Caco-2 (cell line): ENCODE results near the gene NELFA. TPM values are rescaled to one million over a fixed set of nuclear protein-coding genes. Genes with fewer than 3 reads are reported as not detected.

ENCODE experiments used
- BruUV-seq: library from RNA; stranded (reverse); fragments of 400-500 nt; replicated peaks from 2 replicates; lab custom pipeline; 2021; lab: Mats Ljungman, UMichigan
- CTCF ChIA-PET: fragments of 300-600 bp; sonication (Branson Sonifier 250); formaldehyde crosslinking; loops from one replicate; lab custom pipeline; 2022; ENCODE audit warnings: antibody characterized with exemption; lab: Charles Lee
- POLR2A ChIA-PET: fragments of 300-600 bp; sonication (Branson Sonifier 250); formaldehyde crosslinking; loops from one replicate; lab custom pipeline; 2022; ENCODE audit warnings: antibody characterized with exemption; lab: Charles Lee
- DNase-seq, 2 experiments: peaks; one replicate each; pipeline versions ENCODE4 v3.0.0 to v3.0.0-alpha.2; 2020 to 2022
- H3K27me3 ChIP-seq: replicated peaks from 2 replicates; pipeline ENCODE4 v1.6.0; 2011; ENCODE audit warnings: low read length; ENCODE audit not compliant: control insufficient read depth, insufficient read depth
- H3K36me3 ChIP-seq: 2 replicates; pipeline ENCODE4 v1.5.1; 2011; ENCODE audit warnings: low read length; ENCODE audit not compliant: control insufficient read depth, insufficient read depth
- H3K4me1 ChIP-seq: fragments of 250-450 bp; sonication (Bioruptor Pico); 2 replicates; pipeline ENCODE4 v1.5.1; 2020; ENCODE audit warnings: mild to moderate bottlenecking
- H3K4me3 ChIP-seq: 2 replicates; pipeline ENCODE4 v1.5.1; 2011; ENCODE audit warnings: low read depth, mild to moderate bottlenecking, control low read depth, low read length
- H3K9me3 ChIP-seq: fragments of 250-450 bp; sonication (Bioruptor Pico); 2 replicates; pipeline ENCODE4 v1.5.1; 2020; ENCODE audit warnings: mild to moderate bottlenecking, moderate library complexity
- H3K27ac Mint-ChIP-seq: one replicate; pipeline ENCODE4 v1.8.0; 2022; ENCODE audit warnings: mixed read lengths; ENCODE audit not compliant: unreplicated experiment
- H3K27me3 Mint-ChIP-seq: one replicate; pipeline ENCODE4 v1.8.0; 2022; ENCODE audit warnings: mixed read lengths; ENCODE audit not compliant: insufficient read depth, unreplicated experiment
- H3K36me3 Mint-ChIP-seq: one replicate; pipeline ENCODE4 v1.8.0; 2022; ENCODE audit warnings: mild to moderate bottlenecking, mixed read lengths; ENCODE audit not compliant: insufficient read depth, unreplicated experiment
- H3K4me1 Mint-ChIP-seq: one replicate; pipeline ENCODE4 v1.8.0; 2022; ENCODE audit warnings: low read depth, mixed read lengths; ENCODE audit not compliant: unreplicated experiment
- H3K4me3 Mint-ChIP-seq: one replicate; pipeline ENCODE4 v1.8.0; 2022; ENCODE audit warnings: mild to moderate bottlenecking, moderate library complexity, mixed read lengths; ENCODE audit not compliant: unreplicated experiment
- H3K9me3 Mint-ChIP-seq: one replicate; pipeline ENCODE4 v1.8.0; 2022; ENCODE audit warnings: mixed read lengths; ENCODE audit not compliant: unreplicated experiment
- intact Hi-C: fragments of 100-400 bp; cut with micrococcal nuclease; formaldehyde crosslinking; loops from one replicate; pipeline ENCODE4 v1.10.0; 2022; ENCODE audit not compliant: unreplicated experiment
- total RNA-seq: library from RNA; stranded (reverse); gene quantifications from 2 replicates; pipeline ENCODE4 v1.2.3, GENCODE V29; 2022
- TF ChIP-seq, protein P1 (sequence below), 2 experiments: fragments of 200-600 bp in 1 of 2; IDR thresholded peaks; 1 replicate in 1 of 2; 2 replicates in 1 of 2; pipeline versions ENCODE4 v1.5.1 to v1.8.0; 2011 to 2022; ENCODE audit warnings: antibody characterized with exemption in 1 of 2, control low read depth in 1 of 2, inconsistent platforms in 1 of 2, low read depth in 1 of 2, low read length in 1 of 2, mild to moderate bottlenecking in 1 of 2, moderate library complexity in 1 of 2; ENCODE audit not compliant: insufficient read depth in 1 of 2, severe bottlenecking in 1 of 2, unreplicated experiment in 1 of 2

NELFA gene
- total RNA-seq, 1 experiment from 2014 or later: 53.0 TPM

DNA sequence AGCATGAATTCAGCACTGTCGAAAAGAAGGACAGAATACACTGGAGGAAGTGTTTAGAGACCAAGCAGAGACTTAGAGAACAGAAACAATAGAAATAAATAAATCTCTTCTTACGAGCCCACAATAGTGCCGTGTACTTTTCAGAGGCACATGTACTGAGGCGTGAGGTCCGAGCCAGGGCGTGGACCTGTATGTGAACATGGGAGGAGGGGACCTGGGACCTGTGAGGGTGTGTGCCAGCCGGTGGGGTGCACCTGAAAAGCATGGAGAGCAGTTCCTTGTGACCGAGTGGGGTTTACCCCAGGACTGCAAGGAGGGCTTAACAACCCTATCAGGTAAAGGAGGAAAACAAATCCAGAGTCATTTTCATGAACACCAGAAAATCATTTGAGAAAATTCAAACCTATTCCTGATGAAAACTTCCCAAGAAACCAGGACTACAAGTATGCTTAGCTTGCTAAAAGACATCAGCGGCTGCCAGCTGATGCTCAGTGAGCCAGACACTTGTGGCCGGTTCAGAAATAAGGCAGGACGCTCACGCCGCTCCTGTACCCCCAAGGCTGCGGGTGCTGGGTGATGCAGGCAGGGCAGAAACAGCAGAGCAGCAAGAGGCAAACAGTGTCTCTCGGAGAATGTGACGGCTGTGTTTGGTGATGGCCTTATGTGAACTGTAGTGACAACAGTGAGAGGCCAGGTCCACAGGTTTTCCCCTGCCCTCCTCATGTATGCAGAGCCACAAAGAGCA is 37.1 kb downstream of the NELFA start:
- no TSS peak for BruUV-seq
- ChIA-PET POLR2A (no interaction called here), CTCF (no interaction called here)
- peaks cover 2% of the 10 kb centered on the region for H3K36me3 ChIP-seq
- Mint-ChIP-seq H3K4me3 (no peak overlapping the region), H3K36me3 (peaks cover 79% of the 10 kb centered on the region), H3K27ac (no peak overlapping the region), H3K4me1 (no peaks in the 10 kb centered on the region), H3K27me3 (no peaks in the 10 kb centered on the region), H3K9me3 (no peaks in the 10 kb centered on the region)
- no peak for DNase-seq
- no peaks in the 10 kb centered on the region for H3K27me3 ChIP-seq
- H3K9me3 ChIP-seq: no peaks in the 10 kb centered on the region
- H3K4me1 ChIP-seq: no peaks in the 10 kb centered on the region
- H3K4me3 ChIP-seq: no peak overlapping the region
- intact Hi-C loops: no loop called here
- TF ChIP-seq, protein P1, sequence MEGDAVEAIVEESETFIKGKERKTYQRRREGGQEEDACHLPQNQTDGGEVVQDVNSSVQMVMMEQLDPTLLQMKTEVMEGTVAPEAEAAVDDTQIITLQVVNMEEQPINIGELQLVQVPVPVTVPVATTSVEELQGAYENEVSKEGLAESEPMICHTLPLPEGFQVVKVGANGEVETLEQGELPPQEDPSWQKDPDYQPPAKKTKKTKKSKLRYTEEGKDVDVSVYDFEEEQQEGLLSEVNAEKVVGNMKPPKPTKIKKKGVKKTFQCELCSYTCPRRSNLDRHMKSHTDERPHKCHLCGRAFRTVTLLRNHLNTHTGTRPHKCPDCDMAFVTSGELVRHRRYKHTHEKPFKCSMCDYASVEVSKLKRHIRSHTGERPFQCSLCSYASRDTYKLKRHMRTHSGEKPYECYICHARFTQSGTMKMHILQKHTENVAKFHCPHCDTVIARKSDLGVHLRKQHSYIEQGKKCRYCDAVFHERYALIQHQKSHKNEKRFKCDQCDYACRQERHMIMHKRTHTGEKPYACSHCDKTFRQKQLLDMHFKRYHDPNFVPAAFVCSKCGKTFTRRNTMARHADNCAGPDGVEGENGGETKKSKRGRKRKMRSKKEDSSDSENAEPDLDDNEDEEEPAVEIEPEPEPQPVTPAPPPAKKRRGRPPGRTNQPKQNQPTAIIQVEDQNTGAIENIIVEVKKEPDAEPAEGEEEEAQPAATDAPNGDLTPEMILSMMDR (IDR thresholded peaks at IDR 0.05; ENCODE audit: insufficient read depth in 1 of 2, low read depth in 1 of 2, low read length in 1 of 2, severe bottlenecking in 1 of 2, unreplicated experiment in 1 of 2): no peak

DNA sequence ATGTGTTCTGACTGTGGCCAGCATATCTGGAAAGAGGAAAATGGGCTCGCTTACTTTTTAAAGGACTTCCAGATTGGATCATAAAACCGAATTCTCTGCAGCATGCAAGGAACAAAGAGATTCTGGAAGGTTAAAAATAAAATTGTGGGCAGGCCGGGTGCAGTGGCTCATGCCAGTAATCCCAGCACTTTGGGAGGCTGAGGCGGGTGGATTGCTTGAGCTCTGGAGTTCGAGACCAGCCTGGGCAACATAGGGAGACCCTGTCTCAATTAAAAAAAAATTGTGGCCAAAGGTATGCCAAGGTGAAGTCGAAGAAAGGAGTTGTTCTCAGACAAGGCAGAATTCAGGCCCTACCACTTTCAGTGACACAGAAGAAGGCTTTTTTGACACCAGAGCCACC is 37.8 kb downstream of the NELFA start:
- H3K4me3 Mint-ChIP-seq: no peak overlapping the region
- BruUV-seq: no TSS peak
- intact Hi-C loops: no loop called here
- POLR2A ChIA-PET: no interaction called here
- Histone ChIP-seq H3K36me3 (peaks cover 2% of the 10 kb centered on the region), H3K4me1 (no peaks in the 10 kb centered on the region), H3K4me3 (no peak overlapping the region), H3K9me3 (no peaks in the 10 kb centered on the region), H3K27me3 (no peaks in the 10 kb centered on the region)
- H3K36me3 Mint-ChIP-seq: peaks cover 77% of the 10 kb centered on the region
- H3K27ac Mint-ChIP-seq: no peak overlapping the region
- no peaks in the 10 kb centered on the region for H3K9me3 Mint-ChIP-seq
- H3K27me3 Mint-ChIP-seq: no peaks in the 10 kb centered on the region
- no peaks in the 10 kb centered on the region for H3K4me1 Mint-ChIP-seq
- TF ChIP-seq, protein P1 (IDR thresholded peaks at IDR 0.05; ENCODE audit: insufficient read depth in 1 of 2, low read depth in 1 of 2, low read length in 1 of 2, severe bottlenecking in 1 of 2, unreplicated experiment in 1 of 2): no peak
- DNase-seq: no peak
- CTCF ChIA-PET: no interaction called here

DNA sequence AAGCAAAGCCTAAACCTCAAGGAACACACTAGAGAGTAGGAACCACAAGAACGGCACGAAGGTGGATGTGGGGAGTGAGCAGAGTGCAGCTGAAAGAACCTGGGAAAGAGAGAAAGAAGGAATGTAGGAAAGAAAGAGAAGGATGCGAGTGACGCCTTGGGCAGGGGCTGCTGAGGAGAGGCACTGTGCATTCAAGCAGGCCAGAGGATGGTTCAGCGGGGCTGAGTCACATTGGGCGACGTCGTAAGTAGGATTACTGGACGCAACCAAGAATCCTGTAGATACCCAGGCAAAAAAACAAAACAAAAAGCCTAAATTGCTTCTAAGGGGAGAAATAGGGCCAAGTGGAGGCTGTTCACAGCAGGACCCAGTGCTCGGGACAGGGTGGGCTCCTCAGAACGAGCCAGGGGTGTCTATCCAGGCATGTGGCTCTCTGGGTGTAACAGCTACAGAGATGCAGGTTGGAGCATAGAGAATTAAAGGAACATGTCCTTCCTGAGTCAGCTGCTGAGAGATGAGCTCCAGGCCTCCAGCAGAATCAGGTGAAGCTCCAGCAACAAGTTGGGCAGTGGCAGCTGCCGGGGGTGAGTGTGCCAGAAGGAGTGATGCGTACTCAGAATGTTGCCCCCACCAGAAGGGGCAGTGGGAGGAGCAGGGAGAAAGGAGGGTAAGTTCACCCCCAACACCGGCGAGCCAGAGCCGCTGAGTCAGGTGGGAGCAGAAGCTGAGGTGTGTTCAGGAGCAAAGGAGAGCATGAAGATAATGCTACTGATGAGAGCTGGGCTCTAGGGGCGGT is 38.6 kb downstream of the NELFA start:
- DNase-seq: no peak
- POLR2A ChIA-PET: no interaction called here
- CTCF ChIA-PET: interaction anchor here (0.6 kb wide), 1 partner anchor 59 kb away, joined by 3 read pairs; no protein-coding TSS in a partner anchor
- peaks cover 77% of the 10 kb centered on the region for H3K36me3 Mint-ChIP-seq
- Histone ChIP-seq H3K9me3 (no peaks in the 10 kb centered on the region), H3K4me3 (no peak overlapping the region), H3K36me3 (peaks cover 2% of the 10 kb centered on the region), H3K27me3 (no peaks in the 10 kb centered on the region), H3K4me1 (no peaks in the 10 kb centered on the region)
- H3K4me1 Mint-ChIP-seq: no peaks in the 10 kb centered on the region
- no TSS peak for BruUV-seq
- intact Hi-C loops: no loop called here
- peak overlapping the region; percentile 22 for H3K27ac Mint-ChIP-seq
- no peaks in the 10 kb centered on the region for H3K9me3 Mint-ChIP-seq
- no peak overlapping the region for H3K4me3 Mint-ChIP-seq
- no peaks in the 10 kb centered on the region for H3K27me3 Mint-ChIP-seq
- TF ChIP-seq, protein P1 (IDR thresholded peaks at IDR 0.05; ENCODE audit: insufficient read depth in 1 of 2, low read depth in 1 of 2, low read length in 1 of 2, severe bottlenecking in 1 of 2, unreplicated experiment in 1 of 2): no peak
